ENCODE data around the gene TMEM9B. TPM values are rescaled to one million over a fixed set of nuclear protein-coding genes. Genes with fewer than 3 reads are reported as not detected.
"Not testable (repeated sequence)": the region's sequence is repeated elsewhere in the genome, so short reads cannot be mapped to it uniquely, and the experiment has no call there.

The TMEM9B gene
- total and polyA plus RNA-seq, 7 experiments from 2014 or later = 16.2 to 83.0 (median 30.8) TPM

DNA sequence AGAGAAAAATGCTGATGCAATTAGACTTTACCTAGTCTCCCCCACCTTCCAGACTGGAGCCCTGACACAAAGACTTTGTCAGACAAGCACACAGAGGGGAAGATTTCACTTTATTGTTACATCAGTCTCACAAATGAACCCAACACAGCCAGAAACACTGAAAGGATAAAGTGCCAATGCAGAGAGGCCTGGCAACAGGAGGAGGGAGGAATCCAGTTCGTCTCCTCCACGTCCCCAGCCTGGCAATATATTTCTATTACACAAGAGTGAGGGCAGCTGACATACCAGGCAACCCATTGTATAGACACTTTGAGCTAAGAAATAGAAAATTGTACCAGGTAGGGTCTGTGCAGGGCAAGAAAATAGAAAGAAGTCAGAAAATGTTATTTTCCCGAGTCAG, 16.2 kb upstream of the TMEM9B start:
- Histone ChIP-seq H3K36me3 (ENCODE audit: control insufficient read depth in 2 of 3, insufficient read depth in 3 of 3, low read length in 3 of 3) (no peaks in the 10 kb centered on the region), H3K4me3 (ENCODE audit: low read length) (no peak overlapping the region), H3K9me3 (ENCODE audit: control insufficient read depth in 2 of 3, low read length in 3 of 3) (no peaks in the 10 kb centered on the region), H3K4me1 (ENCODE audit: control insufficient read depth in 2 of 2, insufficient read depth in 2 of 2, low read length in 2 of 2) (no peaks in the 10 kb centered on the region), H3K27me3 (ENCODE audit: control insufficient read depth in 2 of 2, insufficient read depth in 2 of 2, low read length in 2 of 2) (no peaks in the 10 kb centered on the region), H3K27ac (ENCODE audit: low read depth, low read length) (no peak overlapping the region)
- Mint-ChIP-seq H3K27ac (no peak overlapping the region), H3K4me3 (no peak overlapping the region), H3K36me3 (no peaks in the 10 kb centered on the region), H3K9me3 (no peaks in the 10 kb centered on the region), H3K27me3 (no peaks in the 10 kb centered on the region), H3K4me1 (peaks cover 0 to 3% (median 0%) of the 10 kb centered on the region in 7 donors)
- intact Hi-C loops (cut with micrococcal nuclease) = no loop called here
- ATAC-seq (no peak), DNase-seq (no peak)
- CTCF ChIA-PET = no interaction called here
- POLR2A ChIA-PET = no interaction called here

DNA sequence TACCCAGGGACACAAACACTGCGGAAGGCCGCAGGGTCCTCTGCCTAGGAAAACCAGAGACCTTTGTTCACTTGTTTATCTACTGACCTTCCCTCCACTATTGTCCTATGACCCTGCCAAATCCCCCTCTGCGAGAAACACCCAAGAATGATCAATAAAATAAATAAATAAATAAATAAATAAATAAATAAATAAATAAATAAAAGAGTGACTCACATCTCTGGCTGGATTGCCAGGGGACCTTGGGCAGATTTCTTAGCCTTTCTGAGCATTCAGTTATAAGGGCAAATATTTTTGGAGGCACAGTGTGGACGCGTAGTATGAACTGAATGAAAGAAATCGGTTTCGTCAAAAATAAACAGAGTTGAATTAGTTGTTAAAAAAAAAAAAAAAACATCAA, 15.1 kb upstream of the TMEM9B start:
- DNase-seq; CTCF ChIA-PET; H3K4me1 ChIP-seq (ENCODE audit: control insufficient read depth in 2 of 2, insufficient read depth in 2 of 2, low read length in 2 of 2); H3K9me3 ChIP-seq (ENCODE audit: control insufficient read depth in 2 of 3, low read length in 3 of 3); ATAC-seq; H3K27me3 Mint-ChIP-seq; H3K4me3 ChIP-seq (ENCODE audit: low read length); H3K27ac Mint-ChIP-seq; H3K36me3 Mint-ChIP-seq; H3K9me3 Mint-ChIP-seq; POLR2A ChIA-PET; H3K4me3 Mint-ChIP-seq; H3K36me3 ChIP-seq (ENCODE audit: control insufficient read depth in 2 of 3, insufficient read depth in 3 of 3, low read length in 3 of 3); H3K27me3 ChIP-seq (ENCODE audit: control insufficient read depth in 2 of 2, insufficient read depth in 2 of 2, low read length in 2 of 2); intact Hi-C loops (cut with micrococcal nuclease); H3K27ac ChIP-seq (ENCODE audit: low read depth, low read length); H3K4me1 Mint-ChIP-seq: not testable (repeated sequence)

DNA sequence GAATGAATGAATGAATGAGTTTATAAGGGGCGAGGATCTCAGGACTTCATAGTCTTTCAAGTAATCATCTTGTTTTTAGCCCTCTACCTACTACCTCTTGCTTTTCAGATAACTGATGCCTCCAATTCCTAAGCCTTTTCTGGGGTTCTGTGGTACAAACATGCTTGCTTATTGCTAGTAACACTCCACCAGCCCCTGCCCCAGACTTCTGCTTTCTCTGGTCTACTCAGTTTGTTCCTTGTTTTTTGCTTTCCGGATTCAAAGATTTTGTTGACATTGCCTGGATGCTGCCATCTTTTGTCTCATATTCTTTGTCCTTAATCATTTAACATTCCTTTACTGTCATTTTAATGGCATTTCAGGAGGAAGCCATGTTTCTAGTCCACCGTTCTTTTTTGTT, 8.9 kb upstream of the TMEM9B start:
- Histone ChIP-seq H3K9me3 (ENCODE audit: control insufficient read depth in 2 of 3, low read length in 3 of 3) (no peaks in the 10 kb centered on the region), H3K27ac (ENCODE audit: low read depth, low read length) (no peak overlapping the region), H3K4me3 (ENCODE audit: low read length) (no peak overlapping the region), H3K4me1 (ENCODE audit: control insufficient read depth in 2 of 2, insufficient read depth in 2 of 2, low read length in 2 of 2) (no peaks in the 10 kb centered on the region), H3K27me3 (ENCODE audit: control insufficient read depth in 2 of 2, insufficient read depth in 2 of 2, low read length in 2 of 2) (no peaks in the 10 kb centered on the region), H3K36me3 (ENCODE audit: control insufficient read depth in 2 of 3, insufficient read depth in 3 of 3, low read length in 3 of 3) (no peaks in the 10 kb centered on the region)
- Mint-ChIP-seq H3K27ac (no peak overlapping the region), H3K4me3 (no peak overlapping the region), H3K36me3 (peaks cover 0 to 7% (median 0%) of the 10 kb centered on the region in 5 donors), H3K4me1 (no peaks in the 10 kb centered on the region), H3K27me3 (no peaks in the 10 kb centered on the region), H3K9me3 (no peaks in the 10 kb centered on the region)
- CTCF ChIA-PET = no interaction called here
- POLR2A ChIA-PET = interaction anchor here (1.1 kb wide), 1 partner anchor 9 kb away, joined by 7 read pairs; the partner anchor contains the start of gene TMEM9B
- ATAC-seq (no peak), DNase-seq (no peak)
- intact Hi-C loops (cut with micrococcal nuclease) = no loop called here

DNA sequence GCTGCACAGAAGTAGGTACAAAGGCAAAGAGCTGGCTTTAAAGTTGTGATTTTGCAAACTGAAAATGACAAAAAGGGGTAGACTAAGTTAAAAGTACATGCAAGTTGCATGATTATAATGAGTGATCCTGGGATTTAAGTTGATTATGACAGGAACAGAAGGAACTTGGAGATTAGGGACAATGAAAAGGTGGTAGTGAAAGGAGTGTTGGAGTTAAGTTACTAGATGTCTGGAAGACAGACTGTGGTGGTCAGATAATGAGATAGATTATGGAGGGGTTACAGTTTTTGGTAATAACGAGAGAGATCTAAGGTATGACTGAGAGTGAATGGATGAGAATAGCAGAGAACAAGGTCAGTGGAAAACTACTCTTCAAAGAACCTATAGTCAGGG, 7.7 kb upstream of the TMEM9B start:
- no peak overlapping the region for H3K27ac ChIP-seq (ENCODE audit: low read depth, low read length)
- H3K27ac Mint-ChIP-seq = no peak overlapping the region
- H3K36me3 ChIP-seq (ENCODE audit: control insufficient read depth in 2 of 3, insufficient read depth in 3 of 3, low read length in 3 of 3) = no peaks in the 10 kb centered on the region
- H3K4me3 ChIP-seq (ENCODE audit: low read length) = no peak overlapping the region
- no peaks in the 10 kb centered on the region for H3K9me3 ChIP-seq (ENCODE audit: control insufficient read depth in 2 of 3, low read length in 3 of 3)
- no peak for ATAC-seq
- peaks cover 0 to 7% (median 4%) of the 10 kb centered on the region in 5 donors for H3K36me3 Mint-ChIP-seq
- DNase-seq = no peak
- no peaks in the 10 kb centered on the region for H3K27me3 Mint-ChIP-seq
- POLR2A ChIA-PET = interaction anchor here (1.1 kb wide), 1 partner anchor 8 kb away, joined by 7 read pairs; the partner anchor contains the start of gene TMEM9B
- H3K27me3 ChIP-seq (ENCODE audit: control insufficient read depth in 2 of 2, insufficient read depth in 2 of 2, low read length in 2 of 2) = no peaks in the 10 kb centered on the region
- CTCF ChIA-PET = interaction anchor here (1.1 kb wide), 1 partner anchor 13 kb away, joined by 4 read pairs; no protein-coding TSS in a partner anchor
- no peaks in the 10 kb centered on the region for H3K9me3 Mint-ChIP-seq
- H3K4me1 ChIP-seq (ENCODE audit: control insufficient read depth in 2 of 2, insufficient read depth in 2 of 2, low read length in 2 of 2) = no peaks in the 10 kb centered on the region
- H3K4me3 Mint-ChIP-seq = no peak overlapping the region
- no peaks in the 10 kb centered on the region for H3K4me1 Mint-ChIP-seq
- intact Hi-C loops (cut with micrococcal nuclease) = no loop called here

DNA sequence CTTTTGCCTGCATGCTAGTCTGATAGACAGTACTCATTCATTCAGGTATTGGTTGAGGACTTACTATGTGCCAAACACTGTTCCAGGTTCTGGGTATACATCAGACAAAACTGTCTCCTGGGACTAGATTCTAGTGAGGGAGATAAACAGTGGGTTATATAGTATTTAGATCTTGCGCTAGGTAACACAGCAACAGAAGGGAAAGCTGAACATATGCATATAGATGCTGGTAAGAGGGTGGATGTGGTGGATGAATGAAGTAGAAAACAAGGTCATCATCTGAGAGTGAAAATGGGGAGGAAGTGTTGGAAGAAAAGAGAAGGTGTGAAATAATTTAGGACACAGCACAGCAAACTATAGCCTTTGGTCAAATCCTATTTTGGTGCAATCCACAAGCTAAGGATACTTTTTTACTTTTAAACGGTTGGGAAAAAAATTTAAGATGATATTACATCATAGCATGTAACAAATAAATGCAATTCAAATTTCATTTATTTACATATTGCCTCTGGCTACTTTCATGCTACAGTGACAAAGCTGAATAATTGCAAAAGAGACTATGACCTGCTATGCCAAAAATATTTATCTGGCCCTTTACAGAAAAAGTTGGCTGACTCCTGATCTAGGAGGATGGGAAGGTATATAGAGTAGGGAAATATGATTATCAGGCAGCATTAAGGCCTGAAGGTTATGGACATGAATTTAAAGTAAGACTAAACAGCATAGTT, 7.1 kb upstream of the TMEM9B start:
- no peak for DNase-seq
- Mint-ChIP-seq H3K27me3 (no peaks in the 10 kb centered on the region), H3K36me3 (peaks cover 0 to 7% (median 4%) of the 10 kb centered on the region in 5 donors), H3K4me3 (no peak overlapping the region), H3K4me1 (peaks cover 0 to 3% (median 0%) of the 10 kb centered on the region in 7 donors), H3K27ac (no peak overlapping the region), H3K9me3 (no peaks in the 10 kb centered on the region)
- Histone ChIP-seq H3K27me3 (ENCODE audit: control insufficient read depth in 2 of 2, insufficient read depth in 2 of 2, low read length in 2 of 2) (no peaks in the 10 kb centered on the region), H3K27ac (ENCODE audit: low read depth, low read length) (no peak overlapping the region), H3K4me1 (ENCODE audit: control insufficient read depth in 2 of 2, insufficient read depth in 2 of 2, low read length in 2 of 2) (no peaks in the 10 kb centered on the region), H3K36me3 (ENCODE audit: control insufficient read depth in 2 of 3, insufficient read depth in 3 of 3, low read length in 3 of 3) (no peaks in the 10 kb centered on the region), H3K9me3 (ENCODE audit: control insufficient read depth in 2 of 3, low read length in 3 of 3) (no peaks in the 10 kb centered on the region), H3K4me3 (ENCODE audit: low read length) (no peak overlapping the region)
- POLR2A ChIA-PET = no interaction called here
- ATAC-seq = no peak
- CTCF ChIA-PET = interaction anchor here (1.1 kb wide), 1 partner anchor 12 kb away, joined by 4 read pairs; no protein-coding TSS in a partner anchor
- intact Hi-C loops (cut with micrococcal nuclease) = no loop called here

DNA sequence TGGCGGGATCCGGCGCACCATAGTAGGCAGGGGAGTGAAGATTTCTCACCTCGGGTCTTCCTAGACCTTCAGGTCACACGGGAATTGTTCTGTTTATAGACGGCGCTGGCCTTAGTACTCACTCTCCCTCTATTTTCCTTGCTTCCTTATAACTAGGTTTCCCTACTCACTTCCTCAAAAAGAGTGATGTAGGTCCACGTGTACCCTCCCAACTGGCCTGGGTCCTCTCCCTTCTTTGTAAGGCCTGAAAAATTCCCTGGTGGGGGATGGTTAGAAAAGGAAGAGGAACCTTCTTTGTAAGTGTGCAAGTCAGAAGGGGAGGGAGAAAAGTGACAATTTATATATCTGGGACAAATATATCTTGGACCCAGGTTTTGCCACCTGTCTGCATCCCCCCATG, 2.9 kb upstream of the TMEM9B start:
- peaks cover 0 to 11% (median 0%) of the 10 kb centered on the region in 3 experiments for H3K36me3 ChIP-seq (ENCODE audit: control insufficient read depth in 2 of 3, insufficient read depth in 3 of 3, low read length in 3 of 3)
- H3K9me3 ChIP-seq (ENCODE audit: control insufficient read depth in 2 of 3, low read length in 3 of 3) = no peaks in the 10 kb centered on the region
- no peak overlapping the region for H3K4me3 Mint-ChIP-seq
- H3K27me3 ChIP-seq (ENCODE audit: control insufficient read depth in 2 of 2, insufficient read depth in 2 of 2, low read length in 2 of 2) = no peaks in the 10 kb centered on the region
- no peak overlapping the region for H3K27ac ChIP-seq (ENCODE audit: low read depth, low read length)
- H3K36me3 Mint-ChIP-seq = peaks cover 0 to 10% (median 4%) of the 10 kb centered on the region in 5 donors
- H3K4me1 Mint-ChIP-seq = peaks cover 11 to 29% (median 19%) of the 10 kb centered on the region in 7 donors
- DNase-seq = no peak
- POLR2A ChIA-PET = no interaction called here
- H3K27ac Mint-ChIP-seq = peak overlapping the region in 1 of 9 donors; percentile 58
- H3K9me3 Mint-ChIP-seq = no peaks in the 10 kb centered on the region
- no peak for ATAC-seq
- H3K4me1 ChIP-seq (ENCODE audit: control insufficient read depth in 2 of 2, insufficient read depth in 2 of 2, low read length in 2 of 2) = peaks cover 12 to 13% of the 10 kb centered on the region in 2 donors
- intact Hi-C loops (cut with micrococcal nuclease) = no loop called here
- no peaks in the 10 kb centered on the region for H3K27me3 Mint-ChIP-seq
- CTCF ChIA-PET = no interaction called here
- H3K4me3 ChIP-seq (ENCODE audit: low read length) = no peak overlapping the region

Data from naive thymus-derived CD4-positive, alpha-beta T cell (primary cell).